Stimulated activated CD8-positive, alpha-beta memory T cell treated with anti-CD3 and anti-CD28 coated beads, Interleukin-2, amount 100 ng/mL, for 48 hours (primary cell): ENCODE measurements around the gene SLC22A16.
"Not testable (repeated sequence)": the region's sequence is repeated elsewhere in the genome, so short reads cannot be mapped to it uniquely, and the experiment has no call there.

Source experiments
- DNase-seq, 2 donors: peaks; one replicate each; pipeline ENCODE4 v3.0.0-alpha.2; 2020; ENCODE audit warnings: low read depth in 2 of 2

SLC22A16 gene

DNA sequence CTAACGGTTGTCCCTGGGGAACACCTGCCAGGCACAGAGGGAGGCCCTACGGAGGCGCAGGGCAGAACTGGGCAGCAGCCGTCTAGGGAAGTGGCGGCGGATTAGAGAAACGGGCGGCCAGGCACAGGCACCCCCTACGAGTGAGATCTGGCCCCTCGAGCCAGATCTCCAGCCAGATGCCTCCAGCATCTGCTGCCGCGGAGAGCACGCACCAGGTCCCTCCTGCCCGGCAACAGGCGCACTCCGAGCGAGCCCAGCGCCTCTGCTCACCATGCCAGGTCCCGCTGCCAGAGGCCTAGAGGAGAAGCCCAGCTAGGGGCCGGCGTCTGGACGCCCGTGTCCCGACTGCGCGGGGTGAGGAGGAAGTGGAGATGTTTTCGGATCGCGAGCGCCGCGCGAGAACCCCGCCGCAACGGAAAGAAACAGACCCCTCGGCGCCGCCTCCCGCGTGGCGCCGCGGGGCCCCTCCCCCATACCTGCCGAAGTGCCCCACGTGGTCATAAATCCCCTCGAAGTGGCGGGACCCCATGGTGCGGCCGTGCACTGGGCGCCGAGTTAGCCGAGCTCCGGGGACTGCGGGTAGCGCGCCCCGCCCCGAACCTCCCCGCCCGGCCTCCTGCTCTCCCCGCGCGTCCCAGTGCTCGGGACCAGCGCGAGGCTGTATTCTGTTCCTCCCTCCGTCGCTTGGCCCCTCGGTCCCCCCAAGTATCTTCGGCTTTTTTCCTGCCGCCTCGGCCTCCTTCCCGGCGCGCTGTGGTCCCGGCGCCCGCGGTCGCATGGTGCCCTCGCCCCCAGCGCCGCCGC, at the start of gene SLC22A16:
Gene SLC22A16 (minus strand): TSS at position 568 of the 804 bp plus-strand sequence. CDS start 39 bp downstream, at position 529.
- no peak for DNase-seq

- DNase-seq = no peak
Measured at GRCh38 chr6:110525001-110525400, 48.6 kb upstream of the SLC22A16 start.

GRCh38 chr6:110524305-110524704, 47.9 kb upstream of the SLC22A16 start:
- DNase-seq = no peak

DNA sequence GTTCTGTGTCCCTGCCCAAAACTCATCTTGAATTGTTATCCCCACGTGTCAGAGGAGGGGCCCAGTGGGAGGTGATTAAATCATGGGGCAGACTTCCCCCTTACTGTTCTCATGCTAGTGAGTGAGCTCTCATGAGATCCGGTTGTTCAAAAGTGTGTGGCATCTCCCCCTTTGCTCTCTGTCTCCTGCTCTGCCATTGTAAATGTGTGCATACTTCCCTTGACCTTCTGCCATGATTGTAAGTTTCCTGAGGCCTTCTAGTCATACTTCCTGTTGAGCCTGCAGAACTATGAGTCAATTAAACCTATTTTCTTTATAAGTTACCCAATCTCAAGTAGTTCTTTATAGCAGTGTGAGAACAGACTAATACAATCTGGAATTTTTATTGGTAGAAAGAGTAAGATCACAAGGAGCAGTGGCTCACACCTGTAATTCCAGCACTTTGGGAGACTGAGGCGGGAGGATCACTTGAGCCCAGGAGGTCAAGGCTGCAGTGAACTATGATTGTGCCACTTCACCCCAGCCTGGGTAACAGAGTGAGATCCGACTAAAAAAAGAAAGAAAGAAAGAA, 47.1 kb upstream of the SLC22A16 start:
- no peak for DNase-seq

DNA sequence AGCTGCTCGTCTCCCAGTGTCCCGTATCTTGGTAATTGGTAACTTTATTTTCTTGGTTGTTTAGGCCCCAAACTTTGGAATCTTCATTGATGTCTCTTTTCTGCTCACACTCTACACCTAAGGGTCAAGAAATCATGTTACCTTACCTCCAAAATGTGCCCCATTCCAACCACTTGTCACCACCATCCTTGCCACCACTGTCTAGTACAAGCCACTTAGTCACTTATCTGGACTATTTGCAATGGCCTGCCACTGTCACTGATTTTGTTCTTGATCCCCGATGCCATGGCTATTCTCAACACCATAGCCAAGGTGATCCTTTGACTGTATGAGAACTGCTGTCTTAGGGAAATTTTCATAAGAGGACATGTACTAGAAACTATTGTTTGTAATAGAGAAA, 46.0 kb upstream of the SLC22A16 start:
- DNase-seq = no peak

- DNase-seq = no peak
Measured at GRCh38 chr6:110520992-110521543, 44.7 kb upstream of the SLC22A16 start.

GRCh38 chr6:110520209-110520965, 44.0 kb upstream of the SLC22A16 start:
- DNase-seq = no peak

GRCh38 chr6:110517601-110518281, 41.3 kb upstream of the SLC22A16 start:
- DNase-seq = no peak

DNA sequence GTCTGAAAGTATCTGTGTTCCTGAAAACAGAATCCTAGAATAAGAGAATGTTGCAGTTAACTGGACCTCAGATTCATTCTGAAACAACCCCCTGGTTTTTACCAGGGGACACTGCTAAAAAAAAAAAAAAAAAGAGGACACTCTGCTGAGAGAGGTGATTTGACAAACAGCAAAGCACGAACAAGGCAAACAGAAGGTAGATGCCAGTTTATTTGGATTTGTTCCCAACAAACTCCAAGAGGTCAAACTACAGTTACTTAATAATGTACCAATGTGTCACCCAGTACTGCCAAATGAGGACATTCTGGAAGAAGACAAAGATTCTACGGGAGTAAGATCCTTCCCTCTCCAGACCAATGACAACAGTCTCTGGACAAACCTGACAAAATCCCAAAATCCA, 40.6 kb upstream of the SLC22A16 start:
- DNase-seq = no peak

DNA sequence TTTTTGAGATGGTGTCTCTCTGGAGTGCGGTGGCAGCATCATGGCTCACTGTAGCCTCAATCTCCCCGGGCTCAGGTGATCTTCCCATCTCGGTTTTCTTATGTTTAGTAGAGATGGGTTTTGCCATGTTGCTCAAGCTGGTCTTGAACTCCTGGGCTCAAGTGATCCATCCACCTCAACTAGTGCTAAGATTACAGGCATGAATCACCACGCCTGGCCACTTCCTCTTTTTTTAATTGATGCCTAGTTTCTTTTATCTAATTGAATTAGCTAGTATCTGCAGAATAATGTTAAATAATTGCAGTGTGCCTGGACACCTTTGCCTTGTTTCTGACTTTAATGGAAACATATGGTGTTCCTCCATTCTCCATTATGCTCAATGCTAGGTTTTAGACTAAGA, 38.4 kb upstream of the SLC22A16 start:
- DNase-seq = no peak

GRCh38 chr6:110512991-110513390, 36.6 kb upstream of the SLC22A16 start:
- no peak for DNase-seq

GRCh38 chr6:110512549-110512948, 36.1 kb upstream of the SLC22A16 start:
- not testable (repeated sequence) for DNase-seq

DNA sequence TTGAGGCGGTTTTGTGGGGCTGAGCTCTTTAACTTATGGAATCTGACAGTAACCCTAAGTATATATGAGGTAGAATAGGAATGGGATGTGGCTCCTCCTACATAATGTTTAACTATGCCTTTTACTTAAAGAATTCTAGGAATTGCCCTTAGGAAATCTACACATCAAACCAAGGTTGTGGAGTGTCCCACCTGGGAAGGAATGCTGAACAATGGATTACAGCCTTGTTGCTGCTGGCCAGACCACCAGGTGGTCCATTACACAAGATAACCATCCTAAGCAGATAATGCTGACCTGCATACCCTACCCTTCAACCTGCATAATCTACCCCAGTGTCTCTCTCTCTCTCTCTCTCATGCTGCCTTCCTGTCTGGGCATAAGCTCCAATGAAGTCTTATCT, 35.0 kb upstream of the SLC22A16 start:
- no peak for DNase-seq

GRCh38 chr6:110509617-110510241, 33.3 kb upstream of the SLC22A16 start:
- no peak for DNase-seq

DNA sequence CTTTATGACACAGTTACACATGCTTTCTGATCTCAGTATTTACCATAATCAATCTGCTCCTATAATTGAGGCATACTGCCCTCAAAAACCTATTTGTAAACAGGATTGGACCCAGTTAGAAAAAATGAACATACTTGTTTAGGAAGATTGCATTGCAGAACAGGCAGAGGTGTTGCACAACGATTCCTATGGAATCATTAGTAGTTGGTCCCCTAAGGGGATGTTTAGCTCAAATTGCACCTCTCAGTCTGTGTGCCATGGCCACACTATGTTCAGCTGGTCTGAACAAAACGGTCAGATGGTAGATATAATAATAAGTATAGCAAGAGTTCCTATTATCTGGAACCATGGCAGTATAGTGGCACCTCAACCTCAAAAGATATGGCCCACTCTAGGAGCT, 28.5 kb upstream of the SLC22A16 start:
- DNase-seq = not testable (repeated sequence)

DNA sequence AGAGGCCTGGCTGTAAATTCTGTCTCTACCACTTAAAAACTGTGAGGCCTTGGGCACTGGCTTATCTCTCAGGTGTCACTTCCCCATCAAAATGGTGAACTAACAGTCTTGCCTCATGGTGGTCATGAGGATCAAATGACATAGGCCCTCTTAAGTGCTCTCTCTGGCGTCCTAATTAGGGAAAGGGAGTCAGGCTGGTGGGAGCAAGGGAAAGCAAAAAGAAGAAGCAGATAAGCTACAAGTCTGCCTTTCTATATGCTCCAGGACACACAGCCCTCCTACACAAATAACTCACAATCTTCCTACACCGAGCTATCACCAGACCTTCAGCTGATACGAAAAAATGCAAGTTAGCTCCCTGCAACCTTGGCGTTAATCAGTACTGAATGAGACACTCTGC, 19.5 kb upstream of the SLC22A16 start:
- DNase-seq = no peak

GRCh38 chr6:110493253-110493800, 16.9 kb upstream of the SLC22A16 start:
- DNase-seq = no peak

GRCh38 chr6:110492584-110492983, 16.2 kb upstream of the SLC22A16 start:
- no peak for DNase-seq

DNA sequence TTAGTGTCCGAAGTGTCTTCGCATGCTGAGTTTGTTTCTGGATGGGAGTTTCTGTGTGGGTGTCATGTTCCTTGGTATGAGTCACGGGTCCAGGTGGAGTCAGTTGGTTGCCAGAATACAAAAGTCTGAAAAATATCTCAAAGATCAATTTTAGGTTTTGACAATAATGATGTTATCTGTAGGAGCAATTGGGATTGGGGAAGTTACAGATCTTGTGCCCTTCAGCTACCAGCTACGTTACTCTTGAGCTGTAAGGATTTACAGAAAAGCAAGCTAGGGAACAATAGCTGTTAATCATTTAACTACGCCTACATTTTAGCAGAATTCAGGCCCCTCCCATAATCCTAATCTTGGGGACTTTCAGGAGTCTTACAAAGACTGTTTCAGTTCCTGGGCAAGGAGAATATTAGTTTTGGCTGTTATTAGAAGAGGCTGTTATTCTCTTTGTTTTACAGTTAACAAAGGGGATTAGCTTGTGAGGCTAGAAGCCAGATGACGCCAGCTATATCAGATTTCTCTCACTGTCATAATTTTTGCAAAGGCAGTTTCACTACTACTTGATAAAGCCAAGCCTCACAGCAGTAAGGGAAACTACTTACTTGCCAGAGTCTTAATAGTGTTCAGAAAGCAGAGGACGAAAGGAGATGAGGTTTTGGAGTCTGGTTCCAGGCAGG, 15.4 kb upstream of the SLC22A16 start:
- no peak for DNase-seq

DNA sequence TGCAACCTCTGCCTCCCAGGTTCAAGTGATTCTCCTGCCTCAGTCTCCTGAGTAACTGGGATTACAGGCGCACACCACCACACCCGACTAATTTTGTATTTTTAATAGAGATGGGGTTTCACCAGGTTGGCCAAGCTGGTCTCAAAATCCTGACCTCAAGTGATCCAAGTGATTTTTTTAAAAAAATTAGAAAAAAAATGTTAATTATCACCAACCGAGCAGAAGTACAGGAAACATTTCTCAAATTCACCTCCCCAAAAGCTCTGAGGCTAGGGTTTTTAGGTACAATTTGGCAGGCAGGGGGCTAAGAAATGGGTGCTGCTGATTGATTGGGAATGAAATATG, 14.9 kb upstream of the SLC22A16 start:
- no peak for DNase-seq

- DNase-seq = no peak
Measured at GRCh38 chr6:110490110-110490509, 13.7 kb upstream of the SLC22A16 start.
